Measurements from ENCODE around the gene EXD3.

The EXD3 gene

DNA sequence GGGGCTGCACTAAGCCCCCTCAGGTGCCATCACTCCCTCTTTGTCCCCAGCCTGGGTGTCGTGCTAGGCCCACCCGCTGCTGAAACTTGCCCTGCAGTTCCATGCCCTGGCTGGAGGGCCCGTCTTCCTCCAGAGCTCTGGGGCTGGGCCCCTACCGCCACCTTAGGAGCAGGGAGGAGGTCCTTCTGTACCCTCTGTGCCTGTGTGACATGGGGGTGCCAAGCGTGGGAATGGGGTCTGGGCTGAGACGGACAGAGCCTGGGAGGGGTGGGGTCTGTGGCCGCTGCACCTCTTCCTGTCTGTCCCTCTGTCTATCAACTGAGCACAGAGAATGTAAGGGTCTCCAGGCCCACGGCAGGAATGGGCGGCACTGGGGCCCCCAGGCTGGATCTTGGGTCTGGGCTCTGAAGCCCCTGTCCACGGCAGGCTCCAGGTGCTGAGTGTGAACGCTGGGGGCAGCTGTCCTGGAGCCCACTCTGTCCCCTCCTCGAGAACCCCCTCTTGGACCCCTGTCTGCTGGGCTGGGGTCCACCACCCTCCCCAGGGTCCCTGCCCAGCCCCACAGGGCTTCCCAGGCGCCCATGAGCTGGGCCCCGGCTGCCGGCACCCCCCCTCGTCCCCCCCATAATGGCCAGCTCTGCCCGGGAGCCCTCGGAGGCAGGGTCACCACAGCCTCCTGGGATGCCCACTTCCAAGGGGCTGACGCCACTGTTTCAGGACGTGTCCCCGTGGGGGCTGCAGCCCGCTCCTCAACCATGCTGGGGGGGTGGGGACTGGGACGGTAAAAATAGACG is 105.0 kb downstream of the EXD3 start:
- no peak for DNase-seq (ENCODE audit: low read depth in 2 of 2)

DNA sequence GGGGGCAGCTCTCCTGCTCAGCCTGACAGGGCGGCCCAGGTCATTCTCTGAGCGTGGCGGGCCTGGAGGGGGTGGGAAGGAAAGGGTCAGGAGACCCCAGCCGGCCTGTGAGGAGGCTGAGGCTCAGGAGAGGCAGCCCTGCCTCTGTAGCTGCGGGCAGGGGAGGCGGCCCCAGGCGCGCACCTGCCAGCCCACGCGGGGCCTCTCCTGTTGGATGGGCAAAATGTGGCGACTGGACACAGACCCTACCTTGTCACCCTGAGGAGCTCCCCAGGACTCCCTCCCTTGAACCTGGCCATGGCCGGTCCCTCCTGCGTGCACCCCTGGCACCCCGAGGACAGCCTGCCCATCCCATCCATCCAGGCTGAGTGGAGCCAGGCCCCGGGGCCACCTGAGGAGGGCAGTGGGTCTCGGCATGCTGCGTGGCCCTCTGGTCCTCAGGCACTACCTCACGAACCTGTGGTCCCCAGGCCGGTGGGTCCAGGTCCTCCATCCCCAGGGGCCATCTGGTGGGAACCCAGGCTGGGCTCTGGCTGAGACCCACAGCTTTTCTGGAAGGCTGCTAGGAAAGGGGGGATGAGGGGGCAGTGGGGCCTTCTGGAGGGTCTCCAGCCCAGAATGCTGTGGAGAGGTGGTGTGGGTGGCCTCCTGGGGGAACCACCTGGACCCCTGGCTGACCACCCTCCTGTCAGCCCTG is 105.8 kb downstream of the EXD3 start:
- no peak for DNase-seq (ENCODE audit: low read depth in 2 of 2)

DNA sequence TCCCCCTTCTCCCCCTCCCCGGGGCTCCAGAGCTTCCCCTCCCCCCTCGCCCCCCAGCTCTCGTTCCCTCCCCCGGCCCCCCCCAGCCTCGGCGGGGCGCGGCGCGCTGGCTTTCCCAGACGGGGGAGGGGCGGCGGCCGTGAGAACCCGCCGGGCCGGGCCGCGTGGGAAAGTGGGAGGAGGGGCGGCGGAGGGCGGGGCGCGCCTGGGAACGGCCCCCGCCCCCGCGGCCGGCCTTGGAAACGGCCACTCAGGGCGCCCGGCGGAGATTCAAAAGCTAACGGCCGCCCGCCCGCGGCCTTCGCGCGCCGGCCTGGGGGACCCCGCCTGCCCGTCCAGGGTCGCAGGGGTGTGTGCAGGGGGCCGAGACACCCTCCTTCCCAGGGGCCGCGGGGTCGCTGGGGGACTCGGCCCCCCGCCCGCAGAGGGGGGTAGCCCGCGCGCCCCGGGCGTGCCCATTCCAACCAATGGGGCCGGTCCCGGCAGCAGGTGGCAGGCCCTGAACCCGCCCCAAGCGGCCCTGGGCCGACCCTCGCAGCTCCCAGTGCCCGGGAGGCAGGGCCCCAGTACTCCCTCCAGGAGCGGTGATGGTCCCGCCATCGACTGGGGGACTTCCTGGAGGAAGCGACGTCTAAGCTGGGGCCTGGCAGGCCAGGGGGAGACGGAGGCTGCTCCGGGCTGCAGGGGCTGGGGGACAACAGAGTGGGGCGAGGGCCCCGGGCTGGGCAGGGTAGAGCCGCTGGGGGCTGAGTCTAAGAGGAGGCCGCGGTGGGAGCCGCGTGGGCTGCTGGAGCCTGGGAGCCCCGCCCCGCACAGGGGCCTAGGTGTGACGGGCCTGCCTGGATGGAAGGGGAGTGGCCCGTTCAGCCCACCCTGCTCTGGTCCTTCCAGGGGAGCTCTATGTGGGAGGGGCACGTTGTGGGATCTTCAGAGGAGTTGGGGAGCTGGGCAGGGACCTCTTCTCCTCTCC is 106.7 kb downstream of the EXD3 start:
- no peak for DNase-seq (ENCODE audit: low read depth in 2 of 2)

DNA sequence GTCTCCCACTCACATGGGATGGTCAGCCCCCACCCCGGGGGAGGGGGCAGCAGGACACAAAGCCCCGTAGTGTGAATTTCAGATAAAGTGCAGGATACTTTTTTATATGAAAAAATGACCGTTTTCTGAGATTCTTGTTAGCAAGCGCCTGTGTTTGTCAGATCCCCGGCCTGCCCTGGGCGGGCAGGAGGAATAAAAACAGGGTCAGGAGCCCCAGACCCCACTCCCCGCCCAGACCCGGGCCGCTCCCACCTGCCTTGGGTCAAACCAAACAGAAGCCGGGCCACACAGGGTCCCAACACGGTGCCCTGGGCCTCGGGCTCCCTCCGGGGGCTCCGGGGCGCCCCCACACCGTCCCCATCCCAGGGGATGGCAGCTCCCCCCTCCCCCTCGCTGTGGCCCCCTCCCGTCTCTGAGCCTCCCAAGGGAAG is 107.4 kb downstream of the EXD3 start:
- DNase-seq (ENCODE audit: low read depth in 2 of 2) = no peak

DNA sequence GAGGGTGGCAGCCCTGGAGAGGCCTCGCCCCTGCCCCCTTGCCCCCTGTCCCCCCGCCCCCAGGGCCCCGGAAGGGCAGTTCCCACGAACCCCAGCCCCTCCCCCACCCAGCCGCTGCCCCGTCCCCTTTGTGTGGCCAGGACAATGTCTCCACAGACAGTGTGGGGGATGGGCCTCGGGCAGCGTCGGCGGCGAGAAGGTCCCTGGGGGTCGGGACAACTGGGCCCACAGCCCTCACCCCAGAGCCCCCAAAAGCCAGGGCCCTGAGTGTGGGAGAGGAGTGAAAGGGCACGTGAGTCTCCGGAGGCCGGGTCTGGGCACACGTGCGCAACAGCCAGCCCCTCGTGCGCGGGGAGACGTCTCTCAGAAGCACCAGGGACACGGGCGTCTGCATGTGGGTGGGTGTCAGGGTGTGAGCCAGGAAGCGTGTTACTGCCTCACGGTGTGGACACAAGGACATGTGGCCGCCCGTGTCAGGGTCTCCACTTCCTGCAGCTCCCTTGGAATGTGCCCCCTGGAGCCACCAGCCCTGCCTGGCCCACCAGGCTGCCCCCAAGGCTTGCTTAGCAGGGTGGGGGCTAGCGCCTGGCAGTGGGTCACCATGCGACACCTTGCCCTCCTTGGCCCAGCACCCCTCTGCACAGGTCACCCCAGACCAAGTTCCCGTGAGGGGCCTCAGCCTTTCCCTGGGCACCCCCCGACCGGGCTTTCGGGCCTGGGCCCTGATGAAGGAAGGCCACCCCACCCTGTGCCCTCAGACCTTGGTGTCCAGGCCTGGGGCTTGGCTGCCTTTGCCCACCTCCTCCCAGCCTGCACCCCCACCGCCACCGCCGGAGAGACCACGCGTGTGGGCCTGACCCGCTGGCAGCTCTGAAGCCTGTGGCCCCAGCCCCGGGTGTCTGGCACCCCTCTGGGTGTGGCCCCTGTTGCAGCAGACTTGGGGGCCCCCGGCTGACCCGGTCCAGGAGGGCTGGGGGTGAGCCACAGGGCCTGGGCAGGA is 108.1 kb downstream of the EXD3 start:
- DNase-seq (ENCODE audit: low read depth in 2 of 2) = no peak

DNA sequence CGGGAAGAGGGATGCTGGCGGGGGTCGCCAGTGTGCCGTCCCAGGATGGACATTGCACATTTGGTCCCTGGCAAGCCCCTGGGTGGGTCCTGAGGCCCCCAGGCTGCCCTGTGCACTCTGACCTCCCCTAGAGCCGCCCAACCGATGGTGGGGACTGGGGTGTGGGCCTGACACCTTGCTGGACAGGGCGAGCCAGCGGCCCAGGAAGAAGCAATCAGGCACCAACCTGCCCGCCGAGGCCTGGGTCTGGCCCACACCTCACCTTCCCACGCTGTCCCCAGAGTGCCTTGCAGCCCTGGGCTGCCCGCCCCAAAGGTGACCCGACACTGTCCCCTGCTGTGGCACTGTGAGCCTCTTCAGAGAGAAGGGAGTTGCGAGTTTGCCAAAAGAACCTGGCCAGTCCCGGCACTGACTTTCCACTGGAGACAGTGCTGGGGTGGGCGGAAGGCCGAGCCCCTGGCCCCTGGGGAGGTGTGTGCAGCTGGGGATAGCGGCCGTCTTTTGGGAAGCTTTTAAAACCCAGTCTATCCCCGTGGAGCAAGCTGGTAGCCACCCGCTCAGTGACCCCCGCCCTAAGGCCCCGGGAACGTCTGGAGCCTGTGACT is 108.9 kb downstream of the EXD3 start:
- no peak for DNase-seq (ENCODE audit: low read depth in 2 of 2)

DNA sequence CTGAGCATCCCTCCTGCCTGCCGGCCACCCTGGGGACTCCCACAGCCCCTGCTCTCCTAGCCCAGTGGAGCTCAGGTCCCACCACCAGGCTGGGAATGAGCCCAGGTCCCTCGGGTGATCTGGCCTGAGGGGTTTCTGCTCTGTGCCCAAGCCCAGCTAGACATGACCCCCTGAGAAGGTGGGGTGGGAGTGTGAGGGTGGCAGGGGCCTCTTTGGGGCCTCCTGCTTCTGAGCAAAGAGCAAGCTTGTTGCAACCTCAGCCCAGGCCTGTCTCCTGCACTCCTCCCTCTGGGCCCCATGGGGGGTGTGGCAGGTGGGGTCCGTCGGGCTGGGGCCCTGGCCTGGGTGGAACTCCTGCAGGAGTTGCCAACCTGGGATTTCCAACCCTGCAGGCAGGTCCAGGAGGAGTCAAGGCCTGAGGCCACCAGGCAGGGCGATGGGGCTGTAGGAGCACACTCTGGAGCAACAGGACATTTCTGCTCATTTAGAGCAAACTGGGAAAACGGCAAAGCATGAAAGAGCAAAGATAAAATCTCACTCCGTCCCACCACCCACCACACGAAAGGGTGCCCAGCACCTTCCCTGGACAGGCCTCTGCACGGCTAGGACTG is 109.5 kb downstream of the EXD3 start:
- DNase-seq (ENCODE audit: low read depth in 2 of 2) = no peak

DNA sequence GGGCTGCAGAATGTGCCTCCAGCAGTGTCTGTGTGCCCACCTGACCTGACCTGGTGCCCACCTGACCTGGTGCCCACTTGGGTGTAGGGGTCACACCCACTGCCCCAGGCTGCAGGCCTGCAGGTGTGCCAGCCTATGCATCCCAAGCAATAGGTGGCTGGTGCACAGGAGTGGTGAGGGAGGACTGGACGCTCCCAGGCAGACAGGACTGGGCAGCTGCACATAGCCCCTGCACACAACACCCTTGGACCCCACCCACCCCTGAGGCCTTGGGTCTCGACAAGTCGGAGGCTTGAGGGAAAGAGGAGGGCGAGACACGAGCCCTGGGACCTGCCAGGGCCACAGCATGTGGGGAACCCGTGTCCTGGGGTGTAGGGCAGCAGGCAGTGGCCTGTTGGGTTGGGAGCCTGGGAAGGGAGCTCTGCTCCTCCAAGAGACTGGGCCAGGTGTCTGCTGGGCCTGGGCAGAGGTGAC is 110.1 kb downstream of the EXD3 start:
- DNase-seq (ENCODE audit: low read depth in 2 of 2) = no peak

DNA sequence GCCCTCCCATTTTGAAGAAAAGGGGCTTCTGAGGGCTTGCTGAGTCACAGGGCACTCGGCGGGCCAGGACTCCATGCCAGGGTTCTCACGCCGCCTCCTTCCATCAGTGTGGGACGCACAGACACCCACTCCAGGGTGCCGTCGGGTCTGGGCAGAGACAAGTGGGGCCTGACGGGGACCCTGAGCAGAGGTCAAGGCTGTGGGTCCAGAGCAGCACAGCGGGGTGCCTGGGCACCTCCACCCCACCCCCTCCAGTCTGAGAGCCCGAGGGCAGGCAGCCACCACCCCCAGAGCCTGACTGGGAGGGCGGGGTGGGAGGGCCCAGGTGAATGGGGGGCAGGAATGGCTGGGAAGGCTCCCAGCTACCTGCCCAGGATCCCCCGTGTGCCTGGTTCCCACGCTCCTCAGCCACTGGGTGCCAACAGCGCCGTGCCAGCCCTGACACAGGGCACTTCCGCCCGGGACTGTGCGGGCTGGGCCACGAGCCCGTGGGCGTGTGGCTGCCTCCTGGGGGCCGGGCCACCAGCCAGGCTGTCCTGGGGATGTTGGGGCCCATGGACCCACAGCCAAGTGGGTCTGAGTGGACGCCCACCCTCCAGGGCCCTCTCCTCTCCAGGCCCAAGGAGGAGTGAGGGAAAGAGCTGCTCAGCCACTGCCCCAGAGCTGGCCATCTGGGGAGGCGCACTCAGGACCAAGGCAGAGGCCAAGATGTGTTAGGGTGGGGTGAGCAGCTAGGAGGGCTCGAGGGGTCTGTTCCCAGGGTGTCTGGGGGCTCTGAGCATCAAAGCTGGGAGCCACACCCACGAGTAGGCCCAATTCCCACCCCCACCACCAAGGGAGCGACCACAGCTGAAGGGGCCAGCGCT is 110.7 kb downstream of the EXD3 start:
- DNase-seq (ENCODE audit: low read depth in 2 of 2) = no peak

DNA sequence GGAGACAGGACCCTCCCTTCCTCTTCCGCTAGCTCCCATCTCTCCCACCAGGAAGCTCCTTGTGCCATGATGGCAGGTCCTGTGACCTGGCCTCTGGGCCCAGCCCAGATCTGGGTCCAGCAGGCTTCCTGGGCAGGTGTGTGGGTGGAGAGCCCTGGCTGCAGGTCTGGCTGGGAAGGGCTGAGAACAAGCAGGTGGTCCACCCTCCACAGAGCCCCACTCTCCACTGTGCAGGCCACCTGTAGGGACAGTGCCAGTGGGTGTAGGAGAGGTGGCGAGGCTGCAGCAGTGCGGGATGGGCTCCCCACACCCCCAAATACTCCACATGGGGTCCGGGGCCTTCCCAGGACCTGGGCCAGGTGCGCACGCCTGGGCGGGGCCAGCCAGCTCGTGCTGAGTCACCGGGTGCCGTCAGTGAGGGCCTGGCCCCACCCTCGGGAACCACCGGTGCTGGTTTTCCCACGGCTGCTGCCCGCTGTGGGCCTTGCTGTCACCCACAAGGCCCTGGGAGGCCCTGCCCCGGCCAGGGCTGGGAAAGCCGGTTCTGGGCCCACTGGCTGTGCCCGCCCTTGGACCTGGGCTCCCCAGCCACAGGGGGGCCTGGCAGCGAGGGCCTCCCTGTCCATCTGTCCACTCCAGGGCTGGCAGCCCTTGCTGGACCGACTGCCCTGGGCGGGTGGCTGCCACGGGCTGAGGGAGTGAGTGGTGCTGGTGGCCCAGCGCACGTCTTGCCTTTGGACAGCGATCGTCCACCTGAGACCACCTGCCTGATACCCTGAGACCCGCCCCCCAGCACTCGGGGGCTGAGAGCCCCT is 111.6 kb downstream of the EXD3 start:
- no peak for DNase-seq (ENCODE audit: low read depth in 2 of 2)

DNA sequence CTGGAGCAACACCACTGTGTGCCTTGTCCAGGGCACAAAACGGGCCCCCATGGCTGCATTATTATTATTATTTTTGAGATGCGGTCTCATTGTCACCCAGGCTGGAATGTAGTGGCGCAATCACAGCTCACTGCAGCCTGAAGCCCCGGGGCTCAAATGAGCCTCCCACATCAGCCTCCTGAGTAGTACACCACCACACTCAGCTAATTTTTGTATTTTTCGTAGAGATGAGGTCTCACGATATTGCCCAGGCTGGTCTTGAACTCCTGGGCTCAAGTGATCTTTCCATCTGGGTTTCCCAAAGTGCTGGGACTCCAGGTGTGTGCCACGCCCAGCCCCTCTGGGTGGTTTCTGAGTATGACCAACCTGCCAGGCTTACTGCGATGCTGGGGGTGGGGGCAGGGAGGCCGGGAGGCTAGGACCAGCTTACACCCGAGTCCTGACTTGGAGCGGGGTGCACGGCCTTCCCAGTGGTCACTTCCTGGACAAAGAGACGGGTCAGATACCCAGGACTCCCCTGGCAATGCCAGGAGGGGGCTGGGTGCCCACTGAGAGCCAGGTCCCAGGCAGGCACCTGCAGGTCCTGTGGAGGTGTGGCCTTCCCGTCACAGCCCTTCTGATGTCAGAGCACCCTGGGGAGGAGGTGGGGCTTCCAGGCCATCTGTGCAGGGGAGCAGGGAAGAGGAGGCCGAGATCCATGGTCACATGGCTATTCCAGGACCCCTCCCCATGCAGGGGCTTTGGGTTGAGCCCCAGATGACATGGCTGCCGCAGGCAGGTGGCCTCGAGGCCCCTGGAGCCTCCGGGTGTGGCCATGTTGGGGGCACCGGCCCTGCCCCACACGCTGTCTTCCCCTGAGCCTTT is 112.5 kb downstream of the EXD3 start:
- DNase-seq (ENCODE audit: low read depth in 2 of 2) = no peak

DNA sequence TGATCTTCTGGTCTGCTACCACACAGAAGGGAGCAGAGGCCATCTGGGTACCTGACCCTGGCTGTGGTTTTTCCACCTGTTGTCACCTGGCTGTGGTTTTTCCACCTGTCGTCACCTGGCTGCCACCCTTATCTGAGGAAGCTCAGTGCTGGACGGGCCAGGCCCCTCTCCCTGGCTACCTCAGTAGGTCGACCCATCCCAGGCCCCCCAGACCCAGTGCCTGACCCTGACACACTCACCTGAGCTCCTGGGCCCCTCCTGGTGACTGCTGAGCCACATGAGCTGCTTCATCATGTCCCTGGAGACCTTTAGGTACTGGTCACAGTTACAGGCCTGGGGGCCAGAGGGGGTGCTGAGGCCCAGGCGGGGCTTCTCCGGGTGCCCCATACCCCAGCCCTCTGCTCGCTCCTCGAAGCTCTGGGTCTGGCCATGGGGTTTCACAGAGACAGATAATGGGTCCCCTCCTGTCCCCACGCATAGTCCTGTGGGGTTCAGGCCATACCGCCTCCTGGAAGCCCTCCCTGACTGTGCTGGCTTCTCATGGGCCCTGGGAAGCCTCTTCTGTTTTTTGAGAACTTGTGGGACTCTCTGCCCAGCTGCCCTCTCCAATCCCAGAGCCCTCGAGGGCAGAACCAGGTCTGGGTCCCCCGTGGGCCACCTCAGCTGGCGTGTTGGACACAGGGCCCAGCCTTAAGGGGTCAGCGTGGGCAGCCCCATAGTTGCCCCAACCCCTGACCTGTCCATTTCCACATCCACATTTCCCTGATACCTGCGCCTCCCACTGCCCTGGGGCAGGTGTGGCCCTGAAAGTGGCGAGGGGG is 113.4 kb downstream of the EXD3 start:
- DNase-seq (ENCODE audit: low read depth in 2 of 2) = no peak

DNA sequence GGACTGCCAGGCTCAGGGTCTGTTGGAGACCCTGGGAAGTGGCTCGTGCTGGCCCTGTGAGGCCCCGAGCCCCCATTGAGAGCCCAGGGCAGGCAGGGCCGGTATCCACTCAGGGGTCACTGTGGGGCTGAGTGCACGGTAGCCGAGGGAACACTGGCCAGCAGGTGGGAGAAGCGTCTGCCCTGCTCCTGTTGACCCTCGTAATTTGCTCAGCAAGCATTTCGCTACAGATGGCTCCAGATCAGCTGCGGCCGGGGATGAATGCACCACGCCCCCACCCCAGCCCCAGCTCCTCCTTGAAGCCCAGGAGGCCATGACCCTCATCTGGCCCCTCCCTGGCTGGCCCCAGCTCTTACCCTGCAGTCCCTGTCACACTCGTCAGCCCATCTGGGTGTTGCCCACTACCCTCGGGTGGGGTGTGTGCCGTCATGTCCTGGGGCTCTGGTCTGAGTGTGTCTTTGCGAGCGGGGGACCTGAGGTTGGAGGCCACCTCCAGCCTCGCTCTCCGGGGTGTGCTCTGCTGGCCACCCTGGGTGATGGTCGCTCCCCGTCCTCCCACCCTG is 114.8 kb downstream of the EXD3 start:
- no peak for DNase-seq (ENCODE audit: low read depth in 2 of 2)

DNA sequence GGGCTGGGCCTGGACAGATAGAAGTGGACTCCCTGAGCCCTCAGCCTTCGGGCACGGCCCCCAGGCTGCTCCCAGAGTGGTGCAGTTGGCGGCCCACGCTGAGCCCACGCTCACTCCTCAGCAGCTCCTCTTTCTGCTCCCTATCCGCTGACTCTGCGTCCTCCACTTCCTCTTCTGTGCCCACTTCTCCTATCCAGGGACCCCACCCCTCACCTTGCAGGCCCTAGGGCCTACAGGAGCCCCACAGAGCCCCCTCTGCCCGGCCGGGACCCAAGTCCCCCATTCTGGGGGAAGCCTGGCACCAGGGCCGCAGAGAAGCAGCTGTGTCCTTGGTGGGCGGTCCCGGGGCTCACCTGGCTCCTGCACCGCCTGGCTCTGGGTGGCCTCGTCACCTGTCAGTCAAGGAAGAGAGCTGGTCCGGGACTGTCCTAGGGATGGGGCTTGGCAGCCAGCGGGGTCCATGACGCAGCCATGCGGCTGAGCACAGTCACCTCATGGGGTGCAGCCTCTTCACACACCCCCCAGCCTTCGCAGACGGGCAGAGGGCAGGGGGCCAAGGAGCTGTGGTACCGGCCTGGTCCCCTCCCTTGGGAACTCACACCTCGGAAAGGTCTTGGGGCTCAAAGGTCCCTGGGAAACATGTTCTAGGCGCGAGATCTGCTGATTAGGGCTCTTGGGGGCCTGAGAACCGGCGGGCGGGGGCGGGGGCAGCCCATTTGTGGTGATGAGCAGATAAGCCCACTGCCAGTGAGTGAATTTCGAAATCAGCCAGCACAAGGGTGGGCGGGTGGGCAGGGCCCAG is 115.5 kb downstream of the EXD3 start:
- no peak for DNase-seq (ENCODE audit: low read depth in 2 of 2)

DNA sequence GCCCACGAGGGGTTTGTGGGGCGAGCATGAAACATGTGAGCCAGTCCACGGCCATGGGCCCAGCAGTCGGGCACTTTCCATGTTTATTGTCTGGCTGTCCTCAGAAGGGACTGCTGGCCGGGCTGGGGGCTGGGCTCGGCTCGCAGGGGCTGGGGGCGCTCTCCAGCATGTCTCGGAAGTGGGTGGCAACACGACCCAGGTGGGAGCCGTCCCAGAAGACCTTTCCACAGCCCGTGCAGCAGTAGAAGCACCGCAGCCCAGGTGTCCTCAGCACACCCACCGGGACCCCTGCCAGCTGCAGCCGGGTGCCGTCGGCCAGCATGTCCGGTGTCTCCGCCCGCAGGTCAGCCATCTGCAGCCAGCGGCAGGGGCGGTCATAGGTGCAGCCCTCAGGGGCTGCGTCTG is 116.1 kb downstream of the EXD3 start:
- DNase-seq (ENCODE audit: low read depth in 2 of 2) = no peak
